ENCODE results near the gene AUTS2.
"Not testable (repeated sequence)": the region's sequence is repeated elsewhere in the genome, so short reads cannot be mapped to it uniquely, and the experiment has no call there.

AUTS2 gene

DNA sequence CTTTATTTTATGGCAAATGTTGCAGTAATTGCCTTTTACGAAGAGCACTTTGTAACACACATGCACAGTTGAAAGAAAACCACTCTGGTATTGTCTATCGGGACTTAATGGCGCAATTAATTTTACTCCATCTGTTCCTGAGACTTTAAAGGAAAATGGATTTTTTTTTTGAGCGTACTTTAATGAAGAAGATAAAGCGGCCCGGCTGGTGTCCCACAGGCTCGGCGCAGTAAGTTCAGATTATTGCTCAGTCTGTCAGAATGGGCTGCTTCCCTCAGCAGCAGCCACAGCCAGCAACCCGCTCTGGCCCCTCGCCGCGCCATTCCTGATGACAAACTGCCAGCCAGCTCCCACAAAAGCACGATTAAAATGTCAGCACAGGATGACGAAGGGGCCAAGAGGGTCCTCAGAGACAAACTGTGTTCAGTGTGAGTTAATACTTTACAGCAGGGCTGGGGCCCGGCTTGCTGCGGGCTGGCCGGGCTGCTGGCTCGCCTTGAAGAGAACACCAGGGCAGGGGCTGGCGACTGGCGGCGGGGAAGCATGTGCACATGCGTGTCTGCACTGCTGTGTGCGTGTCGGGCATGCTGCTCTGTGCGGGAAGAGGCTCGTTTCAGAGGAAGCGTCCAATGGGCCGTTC lies 1032.7 kb downstream of the AUTS2 start:
- DNase-seq: peak; percentile 74

DNA sequence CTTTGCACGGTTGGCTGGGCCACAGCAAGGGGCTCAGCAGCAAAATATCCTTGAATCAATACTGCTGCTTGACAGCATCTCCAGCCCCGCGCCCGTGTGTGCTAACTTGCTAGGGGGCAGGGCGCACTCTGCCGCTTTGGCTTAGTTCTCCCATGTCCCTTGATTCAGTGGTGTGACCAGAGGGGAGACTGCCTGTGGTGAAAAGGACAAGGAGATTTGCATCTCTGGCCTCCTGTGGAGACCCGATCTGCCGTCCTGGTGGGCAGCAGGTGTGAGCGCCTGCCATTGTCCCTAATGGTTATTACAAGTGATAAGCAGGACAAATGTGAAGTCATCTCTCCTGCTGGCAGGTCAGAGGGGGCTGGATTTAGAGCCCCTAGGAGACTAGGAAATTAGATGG lies 1033.4 kb downstream of the AUTS2 start:
- DNase-seq: no peak

DNA sequence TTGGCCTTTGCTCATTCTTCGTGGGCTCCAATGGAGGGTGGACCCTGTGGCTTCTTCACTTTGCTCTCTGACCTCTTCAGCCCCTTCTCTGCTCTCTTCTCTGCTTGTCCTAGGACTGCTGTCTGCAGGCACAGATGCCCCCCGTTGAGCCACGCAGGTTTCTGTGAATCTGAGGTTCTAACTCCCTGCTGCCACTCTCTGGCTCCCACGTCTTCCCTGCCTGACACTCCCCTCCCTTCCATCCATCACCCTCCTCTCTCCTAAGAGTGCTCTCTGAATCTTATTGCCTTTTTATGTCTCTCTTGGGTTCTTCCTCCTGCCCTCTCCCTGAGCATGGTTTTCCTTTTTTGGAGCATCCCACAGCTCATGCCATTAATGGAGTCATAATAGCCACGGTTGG lies 1034.1 kb downstream of the AUTS2 start:
- DNase-seq: no peak

DNA sequence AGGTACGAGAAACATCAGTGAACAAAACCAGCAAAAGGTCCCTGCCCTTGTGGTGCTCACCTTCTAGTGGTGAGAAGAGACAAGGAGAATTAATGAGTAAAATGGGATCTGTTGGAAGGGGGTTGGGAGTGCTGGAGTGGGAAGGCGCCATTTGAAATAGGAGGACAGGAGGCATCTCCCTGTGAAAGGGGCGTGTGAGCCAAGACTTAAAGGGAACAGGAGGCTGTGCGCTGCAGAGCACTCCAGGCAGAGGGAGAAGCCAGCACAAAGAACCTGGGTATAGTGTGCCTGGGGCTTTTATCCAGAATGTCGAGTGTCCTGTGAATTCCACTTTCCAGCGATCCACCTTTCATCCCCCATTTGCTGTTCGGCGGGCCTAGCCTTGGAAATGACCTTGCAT lies 1035.8 kb downstream of the AUTS2 start:
- DNase-seq: no peak

DNA sequence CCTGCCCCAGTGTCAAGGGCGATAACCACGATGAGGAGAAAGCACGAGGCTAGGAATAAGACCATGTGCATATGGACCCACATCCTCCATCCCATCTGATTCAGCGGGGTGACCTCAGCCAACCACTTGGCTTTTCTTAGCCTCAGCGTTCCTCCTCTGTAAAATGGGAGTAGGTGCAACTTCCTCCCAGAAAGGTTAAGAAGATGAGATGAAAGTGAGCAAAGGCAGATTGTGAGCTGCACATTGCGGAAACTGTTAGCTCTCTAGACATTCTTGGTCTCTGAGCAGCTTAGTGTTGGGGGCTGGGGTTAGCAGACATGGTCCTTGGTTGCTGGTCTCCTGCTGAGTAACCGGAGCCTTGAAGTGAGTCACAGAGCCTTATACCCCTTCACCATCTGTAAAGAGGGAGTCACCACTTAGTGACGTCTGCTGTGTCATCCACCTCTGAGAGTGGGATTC lies 1036.4 kb downstream of the AUTS2 start:
- no peak for DNase-seq

DNA sequence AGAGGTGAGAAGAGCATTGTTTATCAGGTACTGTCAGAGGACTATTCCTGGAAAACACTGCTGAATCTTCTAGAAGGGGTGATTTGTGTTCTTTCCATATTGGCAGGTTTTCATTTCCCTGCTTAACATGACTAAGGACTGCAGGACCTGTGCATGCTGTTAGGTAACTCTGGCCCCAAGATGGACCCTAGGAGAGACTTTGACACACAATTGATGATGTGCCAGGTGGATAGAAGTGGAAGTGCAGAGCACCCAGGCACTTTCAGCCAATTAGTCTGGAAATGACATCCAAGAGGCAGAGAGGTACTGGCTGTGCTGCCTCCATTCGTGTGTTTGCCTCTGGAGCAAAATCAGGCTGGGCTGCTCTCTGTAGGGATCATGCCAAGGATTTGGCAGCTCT lies 1037.4 kb downstream of the AUTS2 start:
- no peak for DNase-seq

DNA sequence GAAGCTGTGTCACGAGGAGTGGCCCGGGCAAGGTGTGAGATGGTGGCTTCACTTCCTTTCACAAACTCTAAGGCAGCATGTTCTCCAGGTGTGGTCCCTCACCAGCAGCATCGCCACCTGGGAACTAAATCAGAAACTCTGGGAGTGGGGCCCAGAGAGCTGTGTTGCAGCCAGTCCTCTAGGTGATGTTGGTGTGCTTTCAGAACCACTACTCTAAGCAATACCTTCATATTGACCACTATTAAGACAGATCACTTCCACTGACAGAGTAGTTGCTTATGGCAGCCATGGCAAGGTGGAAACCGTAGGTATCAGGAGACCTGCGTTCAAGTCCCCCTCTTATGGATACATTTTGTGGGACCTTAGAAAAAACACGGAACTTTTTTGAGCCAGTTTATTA lies 1037.9 kb downstream of the AUTS2 start:
- no peak for DNase-seq

DNA sequence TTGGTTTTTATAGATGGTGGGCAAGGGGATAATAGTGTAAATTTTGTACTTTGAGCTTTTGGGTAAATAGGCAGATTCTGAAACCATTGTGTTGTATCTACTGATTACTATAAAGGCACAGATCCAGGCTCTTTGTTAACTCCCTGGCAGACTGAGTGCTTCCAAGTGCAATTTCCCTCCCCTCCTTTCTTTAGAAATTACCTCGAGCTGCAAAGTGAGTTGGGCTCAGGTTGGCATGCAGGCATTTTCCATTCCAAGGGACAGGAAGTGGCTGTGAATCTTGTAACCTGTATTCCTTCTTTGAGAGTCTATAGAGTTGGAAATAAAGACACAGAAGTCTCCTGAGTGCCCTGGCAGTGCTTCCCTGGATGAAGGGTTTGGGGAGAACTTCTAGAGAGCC lies 1039.5 kb downstream of the AUTS2 start:
- no peak for DNase-seq

DNA sequence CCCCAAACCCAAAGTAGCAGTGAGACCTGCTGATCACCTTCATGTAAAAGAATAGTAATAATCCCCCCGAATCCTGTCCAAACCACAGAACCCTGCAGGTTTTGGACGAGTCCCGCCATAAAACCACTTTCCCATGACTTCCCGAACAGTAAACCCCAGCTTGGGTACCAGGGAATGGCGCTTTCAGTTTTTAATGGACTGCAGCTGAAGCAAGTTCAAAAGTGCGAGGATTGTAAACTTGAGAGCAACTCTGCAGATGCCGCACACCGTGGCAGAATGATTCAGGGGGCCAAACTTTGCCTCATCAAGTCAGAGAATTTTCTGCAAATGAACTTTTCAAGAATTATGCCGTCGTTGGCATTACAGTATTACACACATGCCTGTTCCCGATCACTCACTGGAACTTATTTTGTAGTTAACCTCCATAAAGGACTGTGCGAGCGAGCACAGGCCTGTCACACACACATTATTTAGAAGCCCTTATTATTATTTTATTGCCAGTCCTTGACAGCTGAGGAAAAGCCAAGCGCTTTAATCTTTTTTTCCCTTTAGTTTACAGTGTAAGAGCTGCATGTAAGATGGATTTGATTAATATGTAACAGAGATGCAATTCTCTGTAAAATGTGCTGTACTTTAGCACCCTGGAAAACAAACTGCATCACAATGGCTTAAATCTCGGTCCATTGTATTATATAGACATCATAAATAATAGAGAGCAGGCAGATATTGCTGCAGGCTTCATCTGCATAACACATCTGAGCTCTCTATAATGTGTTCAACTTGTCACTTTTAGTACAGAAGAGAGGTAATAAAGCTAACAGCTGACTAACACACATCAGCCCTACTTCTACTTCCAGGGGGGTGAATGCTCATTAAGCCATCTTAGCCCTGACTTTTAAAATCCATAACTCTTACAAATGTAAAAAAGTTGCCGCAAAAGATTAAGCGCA lies 1040.2 kb downstream of the AUTS2 start:
- no peak for DNase-seq

DNA sequence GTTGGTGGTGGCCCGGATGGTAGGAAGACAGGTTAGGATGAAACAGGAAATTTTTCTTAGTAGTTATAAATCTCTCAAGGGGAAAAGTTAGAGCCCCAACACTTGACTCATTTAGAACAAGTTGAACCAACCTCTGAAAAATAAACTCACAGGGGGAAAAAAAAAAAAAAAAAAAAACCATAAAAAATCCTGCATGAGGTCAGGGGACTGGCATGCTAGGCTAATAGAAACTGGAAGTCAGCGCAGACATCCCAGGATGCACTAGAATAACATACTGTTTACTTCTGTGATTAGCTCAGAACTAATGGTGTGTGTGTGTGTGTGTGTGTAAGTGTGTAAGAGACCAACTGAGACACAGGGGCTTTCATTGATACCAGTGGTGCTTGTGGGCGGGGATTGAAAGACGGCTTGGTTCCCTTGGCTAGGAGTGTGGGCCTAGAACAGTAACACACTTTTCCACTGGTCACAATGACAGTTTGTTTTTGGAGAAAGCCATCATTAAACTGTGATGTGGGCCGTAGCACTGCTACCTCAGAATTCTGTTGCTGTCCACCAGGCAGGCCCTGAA lies 1042.1 kb downstream of the AUTS2 start:
- DNase-seq: no peak

DNA sequence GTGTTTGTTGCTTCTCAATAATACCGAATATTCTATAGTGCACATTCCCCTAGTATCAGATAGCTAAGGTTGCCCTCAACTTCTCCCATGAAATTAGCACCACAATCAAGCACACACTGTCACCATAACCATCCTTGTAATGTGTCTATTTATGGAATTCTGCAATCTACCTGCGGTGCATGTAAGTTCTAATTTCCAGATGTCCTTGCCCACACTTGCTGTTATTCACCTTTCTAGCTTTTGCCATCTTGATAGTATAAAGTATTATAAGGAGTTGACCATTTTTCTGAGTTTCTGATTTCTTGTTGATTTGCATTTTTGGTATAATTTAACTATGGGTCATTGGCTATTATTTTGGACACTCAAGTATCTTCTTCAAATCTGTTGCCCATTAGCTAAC lies 1043.6 kb downstream of the AUTS2 start:
- no peak for DNase-seq

DNA sequence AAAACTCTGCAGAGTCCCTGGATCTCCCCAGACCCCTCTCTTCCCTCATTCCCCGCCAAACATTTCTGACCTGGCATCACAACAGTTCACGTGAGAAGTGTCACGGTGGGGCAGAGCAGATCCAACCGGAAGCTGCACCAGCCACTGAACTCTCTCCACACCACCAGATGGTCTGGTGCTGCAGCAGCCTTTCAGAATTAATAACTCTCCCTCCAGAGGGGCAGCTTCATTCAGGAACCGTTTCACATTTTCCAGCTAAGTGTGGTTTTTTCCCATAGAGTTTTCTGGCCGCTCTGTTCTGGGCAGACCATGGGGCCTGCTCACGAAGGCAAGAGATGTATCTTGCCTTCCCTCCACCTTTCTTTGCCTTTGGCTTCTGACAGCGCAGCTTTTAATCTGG lies 1047.0 kb downstream of the AUTS2 start:
- no peak for DNase-seq

DNA sequence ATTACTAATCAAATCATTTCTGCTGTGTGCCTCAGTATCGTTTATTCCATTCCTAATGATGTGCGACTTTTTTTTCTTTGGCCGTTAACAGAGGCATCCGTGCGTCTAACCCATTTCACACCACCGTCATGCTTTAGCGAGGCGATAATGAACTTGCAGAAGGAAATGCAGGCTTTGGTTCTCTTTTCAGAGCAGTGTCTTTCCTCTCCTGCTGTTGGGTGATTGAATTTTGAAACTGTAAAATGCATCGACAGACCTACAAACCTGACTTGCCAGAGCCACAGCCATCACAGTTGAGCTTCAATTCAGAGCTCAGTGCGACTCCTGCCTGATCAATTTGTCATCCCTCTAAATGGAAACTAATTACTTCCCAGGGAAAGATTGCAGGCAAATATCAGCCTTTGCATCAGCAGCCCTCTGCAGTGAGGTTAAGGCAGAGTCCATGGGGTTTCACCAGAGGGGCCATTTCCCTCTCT lies 1047.6 kb downstream of the AUTS2 start:
- DNase-seq: no peak

DNA sequence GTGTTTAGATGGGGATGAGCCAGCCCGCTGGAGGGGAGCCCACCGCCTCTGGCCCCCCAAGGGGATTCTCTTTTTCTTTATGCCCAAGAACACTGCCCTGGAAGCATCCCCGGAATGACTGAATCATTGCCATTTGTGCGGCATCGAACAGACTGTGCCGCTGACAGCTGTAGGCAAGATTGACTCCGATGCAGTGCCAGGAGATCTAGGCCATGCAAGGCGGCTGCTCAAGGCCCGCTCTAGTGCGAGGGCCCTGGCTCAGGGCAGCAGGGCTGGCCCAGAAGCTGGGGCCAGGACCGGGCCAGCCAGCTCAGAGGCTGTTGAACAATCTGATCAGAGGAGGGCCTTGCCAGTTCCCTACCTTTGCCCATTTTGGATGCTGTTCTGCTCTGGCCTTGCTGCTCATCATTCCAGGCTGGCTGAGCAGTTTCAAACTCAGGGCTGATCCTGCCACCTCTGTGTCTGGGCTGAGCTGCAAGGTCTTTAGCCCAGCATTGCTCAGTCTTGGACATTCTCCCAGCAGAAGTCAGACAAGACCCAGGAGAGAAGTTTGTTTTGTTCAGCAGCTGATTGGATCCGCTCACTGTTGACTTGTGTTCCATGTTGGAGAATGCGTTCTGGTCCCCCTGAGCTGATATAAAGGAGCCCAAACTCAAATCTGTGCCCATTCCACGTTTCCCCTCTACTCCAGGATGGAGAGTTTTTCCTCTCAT lies 1048.4 kb downstream of the AUTS2 start:
- DNase-seq: no peak

DNA sequence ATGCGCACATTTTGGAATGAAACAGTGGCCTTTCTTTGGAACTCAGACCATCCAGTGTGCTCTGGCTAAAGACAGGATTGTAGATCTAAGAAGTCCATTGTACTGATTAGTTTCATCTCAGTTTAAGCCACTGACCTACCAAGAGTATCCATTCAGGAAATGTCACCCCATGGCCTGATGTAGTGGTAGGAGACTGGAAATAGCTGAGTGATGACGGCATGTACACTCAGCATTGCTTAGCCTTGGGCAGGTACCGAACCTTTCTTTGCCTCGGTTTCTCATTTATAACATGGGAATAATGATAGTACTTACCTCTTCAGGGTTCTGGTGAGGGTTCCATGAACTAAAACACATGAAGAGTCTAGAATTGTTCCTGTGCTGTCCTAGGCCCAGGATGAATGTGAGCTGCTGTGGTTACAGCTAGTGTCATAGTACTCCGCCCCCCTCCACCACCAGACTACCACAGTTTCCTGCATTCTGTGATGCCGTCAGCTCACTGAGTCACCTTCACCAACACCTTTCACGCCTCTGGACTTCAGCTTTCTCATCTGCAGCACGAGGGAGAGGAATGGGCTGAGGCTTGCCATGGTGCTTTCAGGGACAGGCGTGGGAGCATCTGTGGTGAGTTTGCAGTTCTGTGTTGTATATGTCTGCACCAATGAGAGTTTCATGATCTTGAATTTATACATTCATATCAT lies 1049.7 kb downstream of the AUTS2 start:
- no peak for DNase-seq

DNA sequence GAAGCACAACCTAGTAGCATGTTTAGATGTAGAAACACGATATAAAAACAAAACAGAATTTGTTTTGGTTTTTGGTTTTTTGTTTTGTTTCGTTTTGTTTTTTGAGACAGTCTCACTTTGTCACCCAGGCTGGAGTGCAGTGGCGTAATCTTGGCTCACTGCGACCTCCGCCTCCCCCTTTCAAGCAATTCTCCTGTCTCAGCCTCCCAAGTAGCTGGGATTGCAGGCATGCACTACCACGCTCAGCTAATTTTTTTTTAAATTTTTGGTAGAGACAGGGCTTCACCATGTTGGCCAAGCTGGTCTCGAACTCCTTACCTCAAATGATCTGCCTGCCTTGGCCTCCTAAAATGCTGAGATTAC lies 1050.2 kb downstream of the AUTS2 start:
- DNase-seq: not testable (repeated sequence)

DNA sequence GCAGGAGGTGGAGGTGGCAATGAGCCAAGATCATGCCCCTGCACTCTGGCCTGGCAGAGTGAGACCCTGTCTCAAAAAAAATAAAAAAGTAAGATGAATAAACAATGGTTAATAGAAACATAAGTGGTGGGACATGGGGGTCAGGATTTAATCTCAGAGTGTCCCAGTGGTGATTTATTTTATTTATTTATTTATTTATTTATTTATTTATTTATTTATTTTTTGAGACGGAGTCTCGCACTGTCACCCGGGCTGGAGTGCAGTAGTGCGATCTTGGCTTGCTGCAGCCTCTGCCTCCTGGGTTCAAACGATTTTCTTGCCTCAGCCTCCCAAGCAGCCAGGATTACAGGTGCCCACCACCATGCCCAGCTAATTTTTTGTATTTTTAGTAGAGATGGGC lies 1051.0 kb downstream of the AUTS2 start:
- no peak for DNase-seq

DNA sequence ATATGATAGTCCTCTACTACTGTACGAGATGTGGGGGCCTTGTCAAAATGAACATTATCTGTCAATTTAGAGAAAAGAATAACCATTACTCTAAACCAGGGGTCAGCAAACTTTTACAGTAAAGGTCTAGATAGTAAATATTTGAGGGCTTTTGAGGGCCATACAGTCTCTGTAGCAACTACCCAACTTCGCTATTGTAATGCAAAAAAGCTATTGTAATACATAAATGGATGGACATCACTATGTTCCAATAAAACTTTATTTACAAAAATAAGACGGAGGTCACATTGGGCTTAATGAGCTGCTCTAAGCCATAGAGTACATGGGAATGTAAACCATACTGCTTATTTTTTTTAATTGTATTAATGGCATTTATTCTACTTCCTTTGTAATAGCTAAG lies 1055.9 kb downstream of the AUTS2 start:
- DNase-seq: no peak

DNA sequence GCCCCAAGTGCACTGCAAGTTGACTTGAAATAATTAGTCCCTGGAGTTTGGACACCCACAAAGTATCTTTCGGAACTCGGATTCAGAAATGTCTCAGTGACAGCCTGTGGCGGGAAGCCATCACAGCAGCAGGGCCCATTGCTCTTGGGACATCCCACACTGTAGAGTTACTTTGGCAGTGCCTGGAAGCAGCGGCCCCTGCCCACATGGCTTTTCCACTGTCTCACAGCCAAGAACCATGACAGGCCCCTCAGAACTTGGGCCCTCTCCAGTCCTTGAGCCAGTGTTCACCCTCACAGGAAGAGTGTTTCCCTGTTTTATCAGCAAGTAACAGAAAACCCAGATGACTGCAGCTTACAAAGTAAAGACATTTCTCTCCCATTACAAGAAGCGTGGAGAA lies 1056.7 kb downstream of the AUTS2 start:
- DNase-seq: no peak

DNA sequence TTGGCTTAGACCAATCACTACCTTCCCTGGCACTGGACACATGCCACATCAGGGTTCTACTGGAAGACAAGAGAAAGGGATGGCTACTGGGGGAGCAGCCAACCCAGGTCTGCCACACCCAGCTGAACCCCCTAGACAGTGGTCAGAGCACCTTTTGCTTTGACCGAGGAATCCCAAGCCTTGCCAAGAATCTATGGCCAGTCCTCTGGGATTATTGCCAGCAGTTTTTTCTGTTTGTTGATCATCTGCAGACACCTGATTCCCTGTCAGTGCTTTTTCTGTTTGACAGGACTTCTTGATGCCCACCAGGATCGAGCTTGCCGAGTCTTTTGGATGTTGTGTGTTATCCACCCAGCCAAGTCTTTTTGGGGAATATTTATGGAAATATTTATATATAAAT lies 1057.4 kb downstream of the AUTS2 start:
- no peak for DNase-seq

DNA sequence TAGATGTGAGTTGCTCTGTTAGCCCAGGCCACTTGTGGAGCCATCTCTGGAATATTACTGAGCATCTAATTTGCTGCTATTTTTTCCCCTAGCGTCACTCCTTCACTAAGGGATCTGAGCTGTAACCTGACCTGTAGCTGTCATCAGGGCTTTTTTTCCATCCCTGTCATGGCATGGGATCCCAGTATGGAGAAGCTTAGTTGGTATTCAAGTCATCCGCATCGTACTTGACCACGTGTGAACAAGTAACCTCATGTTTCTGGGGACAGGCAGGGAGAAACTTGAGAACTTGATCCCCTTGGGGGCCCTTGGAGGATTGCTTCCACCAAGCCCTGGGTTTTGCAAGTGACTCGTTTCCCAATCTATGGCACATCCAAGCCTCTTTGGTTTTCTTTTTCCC lies 1059.3 kb downstream of the AUTS2 start:
- peak; percentile 46 for DNase-seq

DNA sequence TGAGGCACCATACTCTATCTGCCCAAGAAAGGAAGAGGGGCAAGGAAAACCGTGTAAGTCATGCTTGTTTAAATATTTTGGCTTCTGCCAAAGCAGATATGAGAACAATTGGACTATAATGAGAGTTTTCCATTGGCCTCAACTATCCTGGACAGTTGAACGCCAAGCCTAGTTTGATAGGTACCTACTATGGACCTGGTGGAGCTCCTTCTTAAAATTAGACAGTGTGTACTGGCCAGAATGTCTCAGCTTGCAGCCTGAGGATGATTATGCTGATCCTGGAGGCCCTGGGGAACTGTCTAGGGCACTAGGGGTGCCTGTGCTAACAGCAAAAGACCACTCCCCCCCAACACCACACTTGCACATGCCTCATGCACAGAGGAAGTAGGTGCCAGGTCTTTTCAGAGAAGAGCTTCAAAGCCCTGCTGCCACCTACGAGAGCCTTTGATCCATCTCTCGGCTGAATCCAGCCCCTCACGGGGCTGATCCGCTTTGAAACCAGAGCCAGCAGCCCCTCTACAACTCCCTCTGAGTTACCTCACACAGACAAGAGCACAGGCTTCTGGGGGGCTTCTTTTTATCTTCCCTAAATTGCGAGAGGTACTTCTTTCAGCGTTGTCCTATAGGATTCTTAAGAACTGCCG lies 1059.8 kb downstream of the AUTS2 start:
- no peak for DNase-seq
